B cell (primary cell): ENCODE data around the gene POLR1C. TPM values are rescaled to one million over a fixed set of nuclear protein-coding genes. Genes with fewer than 3 reads are reported as not detected.

Experiments used
- ATAC-seq: fragments of 200-7000 bp; cut with Tn5 transposase; one replicate; pipeline ENCODE4 v1.10.0; 2021; ENCODE audit warnings: low read depth, mild to moderate bottlenecking, moderate number of reproducible peaks, moderate library complexity
- CTCF ChIA-PET: fragments of 350-600 bp; sonication (Branson Sonifier 250); formaldehyde crosslinking; loops from one replicate; lab custom pipeline; 2021; ENCODE audit warnings: antibody characterized with exemption, inconsistent platforms; lab: Charles Lee
- POLR2A ChIA-PET: fragments of 350-600 bp; sonication (Branson Sonifier 250); formaldehyde crosslinking; loops from one replicate; lab custom pipeline; 2021; ENCODE audit warnings: antibody characterized with exemption; lab: Charles Lee
- DNase-seq: peaks from one replicate; pipeline ENCODE4 v3.0.0; 2013
- H2AFZ ChIP-seq: 2 replicates; pipeline ENCODE4 v1.6.1; 2012; ENCODE audit warnings: mild to moderate bottlenecking, low read depth, low read length; ENCODE audit not compliant: insufficient read depth, poor library complexity, severe bottlenecking
- H3K27ac ChIP-seq, 2 donors: 1 replicate in 1 of 2; 2 replicates in 1 of 2; pipeline ENCODE4 v1.5.1; 2012 to 2013; ENCODE audit warnings: low read length in 2 of 2, mild to moderate bottlenecking in 2 of 2, moderate library complexity in 1 of 2
- H3K27me3 ChIP-seq, 4 experiments: fragments of 200-600 bp in 1 of 4; sonication (generic) in 1 of 4; replicated peaks in 1 of 4; 1 replicate in 2 of 4; 2 replicates in 2 of 4; pipeline versions ENCODE4 v1.6.1 to v1.7.0; 2013 to 2016; ENCODE audit warnings: low read length in 3 of 4, mild to moderate bottlenecking in 2 of 4, mixed read lengths in 1 of 4, moderate library complexity in 1 of 4; ENCODE audit not compliant: insufficient read depth in 4 of 4, control insufficient read depth in 3 of 4; ENCODE audit errors: control extremely low read depth in 1 of 4
- H3K36me3 ChIP-seq, 2 experiments: replicated peaks in 1 of 2; 1 replicate in 1 of 2; 2 replicates in 1 of 2; pipeline versions ENCODE4 v1.6.1 to v1.7.1; 2013; ENCODE audit warnings: low read length in 1 of 2; ENCODE audit not compliant: insufficient read depth in 2 of 2, control insufficient read depth in 1 of 2; ENCODE audit errors: control extremely low read depth in 1 of 2, extremely low read depth in 1 of 2
- H3K4me1 ChIP-seq, 2 donors: fragments of 200-600 bp in 1 of 2; sonication (generic) in 1 of 2; 1 replicate in 1 of 2; 2 replicates in 1 of 2; pipeline versions ENCODE4 v1.5.1 to v1.6.1; 2013 to 2017; ENCODE audit warnings: low read length in 2 of 2; ENCODE audit not compliant: control insufficient read depth in 2 of 2, insufficient read depth in 2 of 2
- H3K4me2 ChIP-seq: replicated peaks from 2 replicates; pipeline ENCODE3; 2012; ENCODE audit warnings: mild to moderate bottlenecking, low read depth, low read length; ENCODE audit not compliant: poor library complexity, severe bottlenecking
- H3K4me3 ChIP-seq, 5 experiments: fragments of 200-600 bp in 1 of 5; sonication (generic) in 1 of 5; 1 replicate in 3 of 5; 2 replicates in 2 of 5; pipeline versions ENCODE4 v1.5.1 to v1.7.0; 2011 to 2016; ENCODE audit warnings: low read length in 4 of 5, mild to moderate bottlenecking in 4 of 5, low read depth in 2 of 5, control low read depth in 1 of 5, moderate library complexity in 1 of 5; ENCODE audit not compliant: insufficient read depth in 1 of 5; ENCODE audit errors: control extremely low read depth in 1 of 5, extremely low read depth in 1 of 5
- H3K79me2 ChIP-seq: fragments of 200-600 bp; sonication (generic); one replicate; pipeline ENCODE4 v1.6.0; 2016; ENCODE audit warnings: low read length; ENCODE audit not compliant: control insufficient read depth, insufficient read depth
- H3K9ac ChIP-seq: fragments of 200-600 bp; sonication (generic); 2 replicates; pipeline ENCODE4 v1.6.1; 2017; ENCODE audit warnings: mild to moderate bottlenecking, low read length, moderate library complexity
- H3K9me3 ChIP-seq, 3 donors: one replicate each; pipeline versions ENCODE4 v1.6.1 to v1.7.1; 2013; ENCODE audit warnings: low read length in 2 of 3; ENCODE audit not compliant: control insufficient read depth in 2 of 3, insufficient read depth in 1 of 3; ENCODE audit errors: control extremely low read depth in 1 of 3
- H4K20me1 ChIP-seq: 2 replicates; pipeline ENCODE4 v1.6.0; 2012; ENCODE audit warnings: mild to moderate bottlenecking, low read length; ENCODE audit not compliant: insufficient read depth, control insufficient read depth, poor library complexity, severe bottlenecking
- H3K27ac Mint-ChIP-seq: one replicate; pipeline ENCODE4 v1.8.0; 2021; ENCODE audit warnings: mixed read lengths
- H3K27me3 Mint-ChIP-seq: one replicate; pipeline ENCODE4 v1.8.0; 2021; ENCODE audit warnings: mixed read lengths
- H3K4me1 Mint-ChIP-seq: one replicate; pipeline ENCODE4 v1.8.0; 2021; ENCODE audit warnings: mixed read lengths
- H3K4me3 Mint-ChIP-seq: one replicate; pipeline ENCODE4 v1.8.0; 2021; ENCODE audit warnings: mixed read lengths
- H3K9me3 Mint-ChIP-seq: one replicate; pipeline ENCODE4 v1.8.0; 2022; ENCODE audit warnings: mixed read lengths; ENCODE audit not compliant: insufficient read depth
- EZH2 ChIP-seq: IDR thresholded peaks from 2 replicates; pipeline ENCODE4 v1.6.1; 2012; ENCODE audit warnings: borderline replicate concordance, low read depth, mild to moderate bottlenecking, moderate library complexity, low read length; ENCODE audit not compliant: insufficient read depth, poor library complexity, severe bottlenecking
- whole genome bisulfite sequencing: methylation state at CpG from one replicate; pipeline ENCODE4 v1.1.5; 2013; ENCODE audit warnings: missing lambda C conversion rate; ENCODE audit not compliant: insufficient coverage; 5-methylcytosine and 5-hydroxymethylcytosine counted together
- intact Hi-C: fragments of 100-400 bp; cut with micrococcal nuclease; formaldehyde crosslinking; loops from one replicate; pipeline ENCODE4 v1.10.0; 2022
- polyA plus RNA-seq: library from polyadenylated mRNA; depleted of rRNA; stranded (reverse); fragments of >200 nt; gene quantifications from 2 replicates; pipeline ENCODE4 v1.2.3, GENCODE V29; 2012
- total RNA-seq, 2 donors: library from RNA; stranded (reverse); fragments of 120-200 nt in 1 of 2; gene quantifications; 1 replicate in 1 of 2; 2 replicates in 1 of 2; pipeline versions ENCODE4 v1.2.3 to v1.2.4, GENCODE V29; 2013 to 2022
- TF ChIP-seq, protein P1 (sequence below): fragments of 200-600 bp; IDR thresholded peaks from one replicate; pipeline ENCODE4 v1.8.0; 2022; ENCODE audit warnings: antibody characterized with exemption, mild to moderate bottlenecking

POLR1C gene
- total and polyA plus RNA-seq, 2 donors (not counting 1 experiment from before 2014, with no cell fraction given), result 21.4 to 43.3 TPM

DNA sequence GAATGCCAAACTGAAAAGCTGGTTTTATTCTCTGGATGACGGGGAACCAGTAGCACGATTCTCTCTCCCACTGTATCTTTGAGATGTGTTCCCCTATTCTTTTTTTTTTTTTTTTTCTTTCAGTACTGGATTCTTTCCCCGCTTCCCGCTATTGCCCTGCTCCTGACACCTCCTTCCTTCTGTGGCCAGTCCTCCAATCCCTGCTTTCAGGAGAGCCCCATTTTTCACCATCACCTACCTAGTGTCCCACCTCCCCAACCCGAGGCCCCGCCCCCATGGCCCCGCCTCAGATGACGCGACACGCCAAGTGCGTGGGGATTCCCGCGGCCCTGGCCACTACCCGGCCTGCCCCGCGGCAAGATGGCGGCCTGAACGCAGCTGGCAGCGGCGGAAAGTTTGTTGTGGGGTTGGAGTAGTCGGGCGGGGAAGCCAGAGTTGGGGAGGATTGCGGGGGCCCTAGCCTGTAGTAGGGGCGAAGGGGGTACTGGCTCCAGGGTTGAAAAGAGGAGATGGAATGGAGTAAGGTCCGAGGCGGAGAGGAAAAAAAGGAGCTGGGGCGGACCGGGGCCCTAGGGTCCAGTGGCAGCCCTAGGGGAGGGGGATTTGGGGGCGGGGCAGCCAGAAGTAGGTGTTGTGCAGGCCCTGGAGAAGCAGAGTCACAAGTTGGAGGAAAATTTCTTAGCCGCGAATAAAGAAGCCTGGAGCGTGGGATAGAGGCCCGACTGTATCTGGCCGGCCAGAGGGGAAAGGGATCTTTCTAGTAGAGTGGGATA is 39.5 kb upstream of the POLR1C start, which contains the start of gene TJAP1:
Gene TJAP1, plus strand, starts transcription at position 336 of the 773 bp plus-strand sequence. CDS start 21,432 bp downstream, outside the sequence.
- no peaks in the 10 kb centered on the region for H3K9me3 Mint-ChIP-seq
- intact Hi-C loops, result loop anchor here (1.0 to 2.0 kb wide), 8 partner anchors 23 to 306 kb away; partner anchors contain the start of genes ABCC10, CUL9, DLK2 and LRRC73
- H3K36me3 ChIP-seq, result no peaks in the 10 kb centered on the region
- H3K4me3 Mint-ChIP-seq, result peak within 1 kb of the TSS; percentile 96
- WGBS, result 0% methylated on average over 29 of the region's 34 CpGs
- peak within 1 kb of the TSS; percentile 79 to 97 for H3K27ac ChIP-seq
- peak within 1 kb of the TSS; percentile 98 for H3K27ac Mint-ChIP-seq
- H3K9ac ChIP-seq, result peak within 1 kb of the TSS; percentile 95
- no peaks in the 10 kb centered on the region for H3K27me3 Mint-ChIP-seq
- peaks cover 41% of the 10 kb centered on the region for H3K4me1 Mint-ChIP-seq
- no peak for TF ChIP-seq EZH2
- TF ChIP-seq, protein P1, sequence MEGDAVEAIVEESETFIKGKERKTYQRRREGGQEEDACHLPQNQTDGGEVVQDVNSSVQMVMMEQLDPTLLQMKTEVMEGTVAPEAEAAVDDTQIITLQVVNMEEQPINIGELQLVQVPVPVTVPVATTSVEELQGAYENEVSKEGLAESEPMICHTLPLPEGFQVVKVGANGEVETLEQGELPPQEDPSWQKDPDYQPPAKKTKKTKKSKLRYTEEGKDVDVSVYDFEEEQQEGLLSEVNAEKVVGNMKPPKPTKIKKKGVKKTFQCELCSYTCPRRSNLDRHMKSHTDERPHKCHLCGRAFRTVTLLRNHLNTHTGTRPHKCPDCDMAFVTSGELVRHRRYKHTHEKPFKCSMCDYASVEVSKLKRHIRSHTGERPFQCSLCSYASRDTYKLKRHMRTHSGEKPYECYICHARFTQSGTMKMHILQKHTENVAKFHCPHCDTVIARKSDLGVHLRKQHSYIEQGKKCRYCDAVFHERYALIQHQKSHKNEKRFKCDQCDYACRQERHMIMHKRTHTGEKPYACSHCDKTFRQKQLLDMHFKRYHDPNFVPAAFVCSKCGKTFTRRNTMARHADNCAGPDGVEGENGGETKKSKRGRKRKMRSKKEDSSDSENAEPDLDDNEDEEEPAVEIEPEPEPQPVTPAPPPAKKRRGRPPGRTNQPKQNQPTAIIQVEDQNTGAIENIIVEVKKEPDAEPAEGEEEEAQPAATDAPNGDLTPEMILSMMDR, result no peak
- peaks cover 6% of the 10 kb centered on the region for H4K20me1 ChIP-seq
- H3K4me1 ChIP-seq, result peaks cover 14 to 22% of the 10 kb centered on the region in 2 donors
- peak within 1 kb of the TSS; percentile 80 for H3K4me2 ChIP-seq
- H3K79me2 ChIP-seq, result peaks cover 68% of the 10 kb centered on the region
- peak within 1 kb of the TSS; percentile 87 for H2AFZ ChIP-seq
- peak within 1 kb of the TSS; percentile 51 to 81 (median 71) for H3K4me3 ChIP-seq
- ChIA-PET POLR2A (interaction anchor here (0.6 to 1.7 kb wide), 10 partner anchors 19 to 253 kb away, joined by 3 to 8 read pairs (median 5); partner anchors contain the start of gene LRRC73), CTCF (interaction anchor here (0.5 to 1.6 kb wide), 6 partner anchors 22 to 1968 kb away, joined by 3 to 7 read pairs (median 4); partner anchors contain the start of gene DLK2)
- DNase-seq (peak; percentile 94), ATAC-seq (peak; percentile 100)
- no peaks in the 10 kb centered on the region for H3K9me3 ChIP-seq
- H3K27me3 ChIP-seq, result no peaks in the 10 kb centered on the region
